Stimulated activated CD8-positive, alpha-beta memory T cell treated with anti-CD3 and anti-CD28 coated beads, Interleukin-4, amount 100 ng/mL, for 1 hour (primary cell): Measurements from ENCODE around the gene AKR1D1.
"Not testable (repeated sequence)": the region's sequence is repeated elsewhere in the genome, so short reads cannot be mapped to it uniquely, and the experiment has no call there.

Experiments
- DNase-seq, 2 donors: peaks; one replicate each; pipeline ENCODE4 v3.0.0-alpha.2; 2020; ENCODE audit warnings: low read depth in 2 of 2, low spot score in 1 of 2

AKR1D1 gene, protein sequence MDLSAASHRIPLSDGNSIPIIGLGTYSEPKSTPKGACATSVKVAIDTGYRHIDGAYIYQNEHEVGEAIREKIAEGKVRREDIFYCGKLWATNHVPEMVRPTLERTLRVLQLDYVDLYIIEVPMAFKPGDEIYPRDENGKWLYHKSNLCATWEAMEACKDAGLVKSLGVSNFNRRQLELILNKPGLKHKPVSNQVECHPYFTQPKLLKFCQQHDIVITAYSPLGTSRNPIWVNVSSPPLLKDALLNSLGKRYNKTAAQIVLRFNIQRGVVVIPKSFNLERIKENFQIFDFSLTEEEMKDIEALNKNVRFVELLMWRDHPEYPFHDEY

DNA sequence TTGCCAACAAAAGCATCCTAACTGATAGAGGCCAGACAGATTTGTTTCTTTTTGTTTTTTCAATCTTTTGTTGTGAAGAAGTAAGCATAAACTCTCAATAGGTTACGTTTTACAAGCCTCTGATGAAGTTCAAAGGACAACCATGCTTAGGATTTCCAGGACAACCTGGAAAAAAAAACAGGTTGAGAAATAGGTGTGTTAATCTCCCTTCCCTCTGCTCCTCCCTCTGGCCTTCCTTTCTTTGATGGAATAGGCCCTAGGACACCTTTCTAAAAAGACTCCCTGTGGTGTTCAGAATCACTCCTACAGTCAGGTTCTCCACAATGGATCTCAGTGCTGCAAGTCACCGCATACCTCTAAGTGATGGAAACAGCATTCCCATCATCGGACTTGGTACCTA lies at the start of gene AKR1D1:
Gene AKR1D1 (plus strand): TSS at position 264 of the 400 bp plus-strand sequence. CDS start 60 bp downstream, at position 324.
- no peak for DNase-seq

DNA sequence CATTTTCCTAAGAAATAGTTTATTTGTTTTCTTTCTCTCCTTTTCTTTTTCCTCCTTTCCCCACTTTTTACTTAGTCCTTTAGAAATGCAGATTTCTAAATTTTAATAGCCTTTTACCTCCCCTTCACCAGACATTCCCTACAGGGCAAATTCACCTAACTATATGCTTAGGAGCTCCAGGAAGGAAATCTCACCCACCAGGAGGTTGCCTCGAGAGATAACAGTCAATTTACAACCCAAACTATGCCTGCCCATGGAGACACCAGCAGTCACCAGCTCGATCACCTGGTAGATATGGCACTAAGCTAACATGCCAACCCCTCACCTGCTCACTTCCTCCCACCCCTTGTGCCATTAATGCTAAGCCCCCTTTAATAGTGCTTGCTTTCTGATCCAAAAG lies 49.2 kb upstream of the AKR1D1 start:
- DNase-seq = no peak

DNA sequence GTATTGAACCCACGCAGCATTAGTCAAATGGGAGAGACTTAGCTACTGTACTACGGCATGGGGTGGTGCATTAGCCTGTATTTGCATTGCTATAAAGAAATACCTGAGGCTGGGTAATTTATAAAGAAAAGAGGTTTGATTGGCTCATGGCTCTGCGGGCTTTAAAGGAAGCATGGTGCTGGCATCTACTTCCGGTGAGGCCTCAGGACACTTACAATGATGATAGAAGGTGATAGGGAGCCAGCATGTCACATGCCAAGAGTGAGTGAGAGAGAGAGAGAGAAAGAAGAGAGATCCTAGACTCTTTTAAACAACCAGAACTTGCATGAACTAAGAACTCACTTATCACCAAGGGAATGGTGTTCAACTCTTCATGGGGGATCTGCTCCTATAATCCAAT lies 47.1 kb upstream of the AKR1D1 start:
- no peak for DNase-seq

DNA sequence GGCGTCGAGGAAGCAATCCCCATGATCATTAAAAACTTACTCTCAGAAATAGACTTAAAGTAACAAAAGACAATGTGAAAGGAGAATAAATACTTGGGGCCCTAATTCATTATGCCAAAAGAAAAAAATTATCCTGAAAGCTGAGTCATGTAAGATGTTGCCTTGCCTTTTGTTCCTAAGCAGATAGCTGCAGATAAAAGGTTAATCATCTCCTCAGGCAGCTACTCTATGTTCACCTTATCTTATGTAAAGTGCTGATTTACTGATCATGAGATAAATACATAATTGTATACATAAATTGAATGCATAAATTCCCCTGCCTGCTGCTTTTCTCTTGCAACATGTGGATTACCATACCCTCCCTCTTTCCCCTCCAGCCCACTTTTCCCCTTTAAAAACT lies 46.3 kb upstream of the AKR1D1 start:
- no peak for DNase-seq

DNA sequence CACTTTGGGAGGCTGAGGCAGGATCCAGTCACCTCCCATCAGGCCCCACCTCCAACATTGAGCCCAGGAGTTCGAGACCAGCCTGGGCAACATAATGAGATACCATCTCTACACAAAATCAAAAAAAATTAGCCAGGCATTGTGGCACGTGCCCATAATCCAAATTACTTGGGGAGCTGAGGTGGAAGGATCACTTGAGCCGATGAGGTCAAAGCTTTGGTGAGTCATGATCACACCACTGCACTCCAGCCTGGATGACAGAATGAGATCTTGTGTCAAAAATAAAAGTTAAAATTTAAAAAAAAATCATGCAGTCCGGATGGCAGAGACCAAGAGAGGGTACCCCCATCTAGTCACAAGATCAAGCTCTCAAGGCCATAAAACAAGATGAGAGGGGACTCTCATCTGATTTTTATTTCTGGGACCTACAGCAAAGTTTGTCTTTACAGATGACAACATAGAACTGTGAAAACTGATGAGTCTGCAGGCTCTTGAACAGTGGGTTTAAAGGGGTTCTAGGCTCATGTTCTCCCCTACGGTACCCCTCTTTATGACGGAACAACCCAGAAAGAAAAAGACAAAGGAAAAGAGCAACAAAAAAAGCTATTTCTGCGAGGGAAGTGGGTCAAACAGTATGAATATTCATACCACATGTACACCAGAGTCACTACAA lies 45.4 kb upstream of the AKR1D1 start:
- DNase-seq = no peak

DNA sequence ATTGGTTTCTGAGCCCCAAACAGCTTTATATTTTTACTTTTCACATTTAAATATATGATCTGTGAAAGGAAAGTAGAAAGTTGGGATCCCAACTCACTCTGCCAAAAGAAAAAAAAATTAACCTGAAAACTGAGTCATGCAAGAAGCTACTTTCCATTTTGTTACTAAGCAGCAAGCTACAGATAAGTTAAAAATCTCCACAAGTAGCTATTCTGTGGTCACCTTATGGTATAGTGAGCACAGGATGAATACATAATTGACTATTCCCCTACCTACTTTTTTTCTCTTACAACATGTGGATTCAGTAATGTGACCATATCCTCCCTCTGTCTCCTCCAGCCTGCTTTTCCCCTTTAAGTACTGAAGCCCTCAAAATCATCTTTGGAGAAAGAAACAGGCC lies 44.1 kb upstream of the AKR1D1 start:
- DNase-seq = no peak

DNA sequence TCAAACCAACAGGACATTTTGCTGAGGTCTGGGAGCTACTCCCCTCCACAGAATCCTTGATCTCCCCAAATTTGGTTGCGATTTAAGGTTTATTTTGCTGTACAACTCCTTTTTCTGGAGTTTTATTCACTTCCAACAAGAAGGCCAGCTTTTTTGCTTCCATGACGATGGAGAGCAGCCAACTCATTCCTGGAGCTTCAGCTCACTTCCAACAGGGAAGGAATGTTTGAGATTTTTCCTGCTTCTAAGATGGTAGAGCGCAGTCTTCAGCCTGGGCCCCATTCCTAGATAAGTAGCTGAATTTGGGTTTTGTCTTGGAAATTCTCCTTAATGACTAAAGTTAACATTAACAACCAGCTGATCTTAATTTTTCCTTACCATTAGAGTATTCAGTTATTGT lies 43.5 kb upstream of the AKR1D1 start:
- DNase-seq = no peak

DNA sequence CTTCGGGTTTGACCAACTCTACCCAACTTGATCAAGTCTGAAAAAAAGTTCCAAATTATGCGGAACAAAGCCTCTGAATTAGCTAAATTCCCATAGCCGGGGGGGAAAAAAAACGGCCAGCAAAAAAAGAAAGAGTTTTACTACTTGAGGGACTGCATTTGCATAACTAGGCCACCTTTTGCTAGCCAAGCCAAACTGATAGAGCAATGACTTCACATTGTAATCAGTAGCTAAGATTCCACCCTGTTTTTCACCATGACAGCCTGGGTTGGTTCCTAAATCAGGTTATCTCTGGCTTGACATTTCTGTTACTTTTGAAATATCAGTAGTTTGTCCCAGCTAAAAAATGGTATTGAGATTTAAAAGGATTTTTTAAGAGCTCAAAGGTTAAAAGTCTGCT lies 43.0 kb upstream of the AKR1D1 start:
- no peak for DNase-seq

DNA sequence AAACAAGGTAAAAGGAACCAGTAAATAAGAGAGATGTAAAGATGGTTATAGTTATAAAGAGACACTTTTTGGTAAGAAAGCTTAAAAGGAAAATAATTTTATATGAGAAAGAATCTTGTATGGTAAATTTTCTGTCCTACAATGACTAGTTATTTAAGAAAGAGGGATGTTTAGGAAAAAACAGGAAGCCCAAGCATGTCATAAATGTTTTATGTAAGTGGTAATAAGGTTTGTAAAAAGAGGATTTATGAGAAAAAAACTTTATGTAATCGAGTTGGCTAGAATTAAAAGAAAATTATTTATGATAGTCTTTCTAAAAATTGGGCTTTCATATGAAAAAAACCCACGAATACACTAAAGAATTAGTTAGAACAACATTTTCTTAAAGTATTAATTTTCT lies 40.1 kb upstream of the AKR1D1 start:
- DNase-seq = no peak

DNA sequence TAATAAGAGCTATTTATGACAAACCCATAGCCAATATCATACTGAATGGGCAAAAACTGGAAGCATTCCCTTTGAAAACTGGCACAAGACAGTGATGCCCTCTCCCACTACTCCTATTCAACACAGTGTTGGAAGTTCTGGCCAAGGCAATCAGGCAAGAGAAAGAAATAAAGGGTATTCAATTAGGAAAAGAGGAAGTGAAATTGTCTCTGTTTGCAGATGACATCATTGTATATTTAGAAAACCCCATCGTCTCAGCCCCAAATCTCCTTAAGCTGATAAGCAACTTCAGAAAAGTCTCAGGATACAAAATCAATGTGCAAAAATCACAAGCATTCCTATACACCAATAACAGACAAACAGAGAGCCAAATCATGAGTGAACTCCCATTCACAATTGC lies 36.2 kb upstream of the AKR1D1 start:
- DNase-seq = not testable (repeated sequence)

DNA sequence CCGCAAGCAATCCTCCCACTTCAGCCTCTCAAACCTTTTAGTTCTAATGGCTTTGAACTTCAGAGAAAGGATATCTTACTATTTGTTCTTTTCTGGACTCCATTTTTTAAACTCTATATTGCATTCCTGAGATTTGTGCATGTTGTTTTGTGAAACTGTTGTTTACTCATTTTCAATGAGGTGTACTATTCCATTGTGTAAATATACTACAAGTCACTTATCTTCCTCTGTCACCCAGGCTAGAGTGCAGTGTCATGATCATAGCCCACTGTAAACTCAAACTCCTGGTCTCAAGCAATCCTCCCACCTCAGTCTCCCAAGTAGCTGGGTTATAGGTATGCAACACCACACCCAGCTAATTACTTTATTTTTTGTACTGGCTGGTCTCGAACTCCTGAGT lies 31.4 kb upstream of the AKR1D1 start:
- DNase-seq = no peak

DNA sequence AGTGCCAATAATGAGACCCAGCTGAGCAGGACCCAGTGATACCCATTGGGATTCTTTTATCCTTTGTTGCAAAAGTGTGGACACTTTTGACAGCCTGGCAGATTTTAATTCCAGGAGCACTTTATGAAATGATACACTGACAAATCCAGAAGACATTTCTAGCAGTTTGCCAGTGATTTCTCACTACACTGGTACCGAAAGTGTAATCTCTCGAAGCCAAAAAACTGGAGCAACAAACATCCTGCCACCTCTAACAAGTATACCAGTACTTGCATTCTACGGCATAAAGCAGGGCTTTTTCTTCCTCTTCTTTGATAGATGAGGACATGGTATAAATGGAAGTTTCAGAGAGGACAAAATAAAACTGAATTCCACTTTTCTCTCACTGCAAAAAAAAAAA lies 28.4 kb upstream of the AKR1D1 start:
- DNase-seq = no peak

DNA sequence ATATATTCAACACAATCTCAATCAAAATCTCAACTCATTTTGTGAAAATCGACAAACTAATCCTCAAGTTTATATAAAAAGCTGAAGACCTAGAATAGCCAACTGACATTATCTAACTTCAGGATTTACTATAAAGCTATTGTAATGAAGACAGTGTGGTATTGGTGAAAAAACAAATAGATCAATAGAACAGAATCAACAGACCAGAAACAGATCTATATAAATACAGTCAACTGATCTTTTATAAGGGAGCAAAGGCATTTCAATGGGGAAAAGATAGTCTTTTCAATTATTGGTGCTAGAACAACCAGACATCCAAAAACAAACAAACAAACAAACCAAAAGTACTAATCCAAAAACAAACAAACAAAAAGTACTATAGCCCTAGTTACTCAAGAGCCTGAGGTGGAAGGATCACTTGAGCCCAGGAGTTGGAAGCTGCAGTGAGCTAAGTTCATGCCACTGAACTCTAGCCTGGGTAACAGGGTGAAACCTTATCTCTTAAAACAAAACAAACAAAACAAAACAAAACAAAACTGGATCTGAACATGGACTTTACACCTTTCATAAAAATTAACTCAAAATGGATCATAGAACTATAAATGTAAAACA lies 26.6 kb upstream of the AKR1D1 start:
- DNase-seq = no peak

DNA sequence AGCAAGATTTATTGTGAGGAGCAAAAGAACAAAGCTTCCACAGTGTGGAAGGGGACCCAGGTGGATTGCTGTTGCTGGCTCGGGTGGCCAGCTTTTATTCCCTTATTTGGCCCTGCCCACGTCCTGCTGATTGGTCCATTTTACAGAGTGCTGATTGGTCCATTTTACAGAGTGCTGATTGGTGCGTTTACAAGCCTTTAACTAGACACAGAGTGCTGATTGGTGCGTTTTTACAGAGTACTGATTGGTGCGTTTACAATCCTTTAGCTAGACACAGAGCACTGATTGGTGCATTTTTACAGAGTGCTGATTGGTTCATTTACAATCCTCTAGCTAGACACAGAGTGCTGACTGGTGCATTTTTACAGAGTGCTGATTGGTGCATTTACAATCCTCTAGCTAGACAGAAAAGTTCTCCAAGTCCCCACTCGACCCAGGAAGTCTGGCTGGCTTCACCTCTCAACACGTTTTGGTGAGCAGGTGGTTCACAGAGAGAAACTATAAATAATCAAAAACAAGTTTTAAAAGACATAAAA lies 24.5 kb upstream of the AKR1D1 start:
- DNase-seq = not testable (repeated sequence)

DNA sequence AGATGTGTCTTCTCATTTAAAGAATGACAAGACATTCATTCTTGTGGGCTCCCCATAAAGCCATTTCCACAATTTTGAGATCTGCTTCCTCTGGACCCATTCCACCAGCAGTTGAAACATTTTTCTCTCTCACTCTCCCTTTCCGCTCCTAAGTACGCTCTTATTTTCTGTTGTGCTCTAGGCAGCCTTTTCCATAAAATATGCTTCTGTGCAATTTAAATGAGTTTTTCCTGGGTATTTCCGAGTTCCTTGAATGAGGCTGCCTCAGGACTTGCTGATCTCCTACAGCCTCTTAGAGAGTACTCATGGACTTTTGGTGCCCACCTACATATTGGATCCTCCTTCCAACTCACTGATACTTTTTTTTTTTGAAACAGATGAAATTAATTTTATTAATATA lies 23.6 kb upstream of the AKR1D1 start:
- no peak for DNase-seq

DNA sequence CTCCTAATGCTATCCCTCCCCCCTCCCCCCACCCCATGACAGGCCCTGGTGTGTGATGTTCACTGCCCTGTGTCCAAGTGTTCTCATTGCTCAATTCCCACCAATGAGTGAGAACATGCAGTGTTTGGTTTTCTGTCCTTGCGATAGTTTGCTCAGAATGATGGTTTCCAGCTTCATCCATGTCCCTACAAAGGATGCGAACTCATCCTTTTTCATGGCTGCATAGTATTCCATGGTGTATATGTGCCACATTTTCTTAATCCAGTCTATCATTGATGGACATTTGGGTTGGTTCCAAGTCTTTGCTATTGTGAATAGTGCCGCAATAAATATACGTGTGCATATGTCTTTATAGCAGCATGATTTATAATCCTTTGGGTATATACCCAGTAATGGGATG lies 20.6 kb upstream of the AKR1D1 start:
- not testable (repeated sequence) for DNase-seq

DNA sequence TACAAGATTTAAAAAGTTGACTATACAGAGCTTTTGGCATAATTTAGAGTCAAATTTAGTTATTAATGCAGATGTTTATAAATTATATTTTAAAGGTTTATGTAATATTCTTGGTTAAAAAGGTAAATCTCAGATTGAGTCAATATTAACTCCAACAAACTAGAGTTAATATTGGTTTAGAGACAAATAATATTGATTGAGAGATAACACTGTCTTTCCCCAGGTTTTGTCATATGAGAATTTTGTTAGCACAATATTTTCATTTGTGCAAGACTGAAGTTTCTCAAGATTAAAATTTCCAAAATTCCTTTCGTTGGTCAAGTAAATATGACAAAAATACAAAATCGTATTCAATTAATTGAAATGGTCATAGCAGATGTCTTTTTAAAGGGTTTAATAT lies 12.9 kb upstream of the AKR1D1 start:
- no peak for DNase-seq

DNA sequence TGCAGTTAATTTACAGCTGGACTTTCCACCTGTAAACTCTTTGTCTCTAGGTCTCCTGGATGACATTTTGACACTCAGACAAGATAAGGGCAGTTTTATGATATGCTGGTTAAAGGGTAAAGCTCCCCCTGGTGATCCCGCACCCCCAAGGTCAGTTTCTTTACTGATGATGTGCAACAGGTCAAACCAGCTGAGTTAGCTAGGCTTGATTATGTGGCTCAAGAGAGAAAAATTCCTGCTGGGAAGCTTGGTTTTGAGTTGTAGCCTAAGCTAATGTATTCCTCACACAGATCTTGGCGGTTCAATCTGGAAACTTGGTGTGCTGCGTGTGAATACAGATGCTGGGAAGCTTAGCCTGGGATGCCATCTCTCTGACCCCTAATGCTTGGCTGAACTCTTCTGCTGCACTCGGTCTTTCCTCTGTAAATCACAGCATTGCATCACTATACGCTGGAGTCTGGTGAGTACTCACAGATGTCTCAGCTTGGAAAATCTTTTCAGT lies 11.4 kb upstream of the AKR1D1 start:
- DNase-seq = no peak

DNA sequence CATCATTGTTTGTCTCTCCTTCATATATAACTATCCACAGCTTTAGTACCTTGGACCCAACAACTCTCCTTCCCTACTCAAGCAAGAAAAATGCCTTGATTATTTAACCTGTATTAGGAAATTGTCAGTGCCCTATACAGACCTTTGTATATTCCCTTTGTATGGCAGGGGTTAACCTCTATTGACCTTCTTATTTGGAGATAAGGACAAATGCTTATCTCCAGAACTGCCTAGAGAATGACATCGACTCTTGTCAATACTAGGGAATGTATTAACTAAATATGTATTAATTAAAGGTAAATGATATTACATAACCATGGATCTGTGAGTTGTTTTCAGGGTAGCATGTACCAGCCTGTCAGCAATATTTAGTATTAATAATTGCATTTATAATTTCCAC lies 10.4 kb upstream of the AKR1D1 start:
- no peak for DNase-seq

DNA sequence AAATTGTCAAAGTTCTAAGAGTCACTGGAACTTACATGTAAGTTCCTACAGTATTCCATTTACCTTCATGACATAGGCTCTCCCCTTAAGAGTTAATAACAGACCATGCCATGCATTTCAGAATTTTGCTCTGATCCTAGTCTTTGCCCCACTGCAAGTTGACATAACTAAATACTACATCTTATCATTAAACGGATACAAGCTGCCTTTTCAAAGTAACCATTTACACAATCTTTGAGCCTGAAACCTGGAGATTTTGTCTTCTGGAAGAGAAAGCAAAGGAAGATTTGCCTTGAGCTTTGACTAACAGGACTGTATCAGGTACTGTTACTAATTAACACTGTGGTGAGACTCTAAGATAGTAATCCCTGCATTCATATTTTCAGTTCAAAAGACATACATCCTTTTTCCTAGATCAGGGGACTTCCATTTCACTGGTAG lies 9.3 kb upstream of the AKR1D1 start:
- DNase-seq = no peak

DNA sequence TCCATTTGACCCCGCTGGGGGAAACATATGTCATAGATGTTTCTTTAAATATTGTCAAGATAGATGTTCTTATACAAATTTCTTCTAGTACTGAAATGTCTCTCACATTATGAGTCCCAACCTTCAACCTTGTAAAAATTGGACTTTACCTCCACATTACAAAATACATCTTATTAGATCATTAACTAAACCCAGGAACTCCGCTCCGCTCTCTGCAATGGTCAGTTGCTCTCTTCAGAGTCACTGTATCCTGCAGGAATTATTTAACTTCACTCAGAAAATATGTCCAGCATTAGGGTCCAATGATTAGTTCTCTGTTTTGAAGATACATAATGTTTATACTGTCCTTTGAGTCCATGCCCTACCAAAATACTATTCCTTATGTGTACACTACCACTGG lies 8.5 kb upstream of the AKR1D1 start:
- no peak for DNase-seq

DNA sequence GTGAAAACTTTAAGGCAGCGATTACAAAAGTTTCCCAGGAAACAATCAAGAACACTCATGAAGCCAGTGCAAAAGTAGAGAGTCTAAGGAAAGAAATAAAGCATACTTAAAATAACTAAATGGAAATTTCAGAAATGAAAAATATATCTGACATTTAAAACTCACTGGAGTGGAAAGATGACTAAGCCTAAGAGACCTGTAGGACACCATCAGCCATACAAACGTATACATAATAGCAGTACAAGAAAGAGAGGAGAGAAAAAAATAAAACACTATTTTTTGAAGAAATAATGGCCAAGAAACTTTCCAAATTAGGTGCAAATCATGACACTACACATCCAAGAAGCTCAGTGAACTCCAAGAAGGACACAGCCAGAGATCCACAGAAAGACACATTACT lies 5.4 kb upstream of the AKR1D1 start:
- DNase-seq = no peak
